ENCODE measurements around the gene PLEKHG7.

DNA sequence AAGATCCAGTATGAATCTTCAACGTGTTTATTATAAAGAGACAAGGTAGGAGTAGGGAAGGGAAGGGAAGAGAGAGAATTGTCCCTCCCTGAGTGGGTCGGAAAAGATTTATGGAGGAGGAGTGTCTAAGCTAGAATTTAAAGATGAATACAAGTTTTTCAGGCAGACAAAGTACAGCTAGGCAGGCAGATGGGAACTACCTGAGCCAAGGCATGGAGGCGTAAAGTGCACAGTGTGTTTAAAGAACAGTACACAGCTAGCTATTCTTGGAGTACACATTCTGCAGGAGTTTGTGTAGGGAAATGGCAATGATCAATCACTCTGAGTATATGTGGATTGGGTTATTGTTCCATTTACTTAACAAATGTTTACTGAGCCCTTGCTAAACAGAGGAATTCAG lies 20.1 kb downstream of the PLEKHG7 start:
- TF ChIP-seq EZH2 (IDR thresholded peaks at IDR 0.05) (no peak), POLR2AphosphoS5 (IDR thresholded peaks at IDR 0.05; ENCODE audit: borderline replicate concordance, low read depth, low read length) (no peak)
